HG02798 (cell line): Measurements from ENCODE around the gene KLF13.

ENCODE experiments used
- ATAC-seq: cut with Tn5 transposase; IDR thresholded peaks from one replicate; pipeline ENCODE4 v1.9.1; 2021; ENCODE audit warnings: mild to moderate bottlenecking; ENCODE audit not compliant: unreplicated experiment, poor library complexity

The KLF13 gene

DNA sequence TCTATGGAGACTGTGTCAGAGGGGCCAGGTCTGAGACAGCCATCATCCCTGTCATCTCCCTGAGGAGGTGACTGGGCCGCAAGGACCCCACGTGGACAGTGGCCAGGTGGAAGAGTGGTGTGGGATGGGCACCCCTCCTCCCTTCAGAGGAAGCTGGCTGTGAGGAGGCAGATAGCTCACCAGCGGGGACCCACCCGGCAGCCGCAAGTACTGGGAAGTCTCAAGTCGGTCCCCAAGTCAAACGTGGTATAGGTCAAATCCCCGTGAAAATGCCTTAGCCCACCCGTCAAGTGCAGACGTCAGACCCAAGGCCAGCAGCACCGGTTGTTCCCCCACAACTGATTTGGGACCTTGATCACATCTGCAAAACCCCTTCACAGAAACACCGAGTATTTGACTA lies 12.3 kb upstream of the KLF13 start:
- no peak for ATAC-seq

DNA sequence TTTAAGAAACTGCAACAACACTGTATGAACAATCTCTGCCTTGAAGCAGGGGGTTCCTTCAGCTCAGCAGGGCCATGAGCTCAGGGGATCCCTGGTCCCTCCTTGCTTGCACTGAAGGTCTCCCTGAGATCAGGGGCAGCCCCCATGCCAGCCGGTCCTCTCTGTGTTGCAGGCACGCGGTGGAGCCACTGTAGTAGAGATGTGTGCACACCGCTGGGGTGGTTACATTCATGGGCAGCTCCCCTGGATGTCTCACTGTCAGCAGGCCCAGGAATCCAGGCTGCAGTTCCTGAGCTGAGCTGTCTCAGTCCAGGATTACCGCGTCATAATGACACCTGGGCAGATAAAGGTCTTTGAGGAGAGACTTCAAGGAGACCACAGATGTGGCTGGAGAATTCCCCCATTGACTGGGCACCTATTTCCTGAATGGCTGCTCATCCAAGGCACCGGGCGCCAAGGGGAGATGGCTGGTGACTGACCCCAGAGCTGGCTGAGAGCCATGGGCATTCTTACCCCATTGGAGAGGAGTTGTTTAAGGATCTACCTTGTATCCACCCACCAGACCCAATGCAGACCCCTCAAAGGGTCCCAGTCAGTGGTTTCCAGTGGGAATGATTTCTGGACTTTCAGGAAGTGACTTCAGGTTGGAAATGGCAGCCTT lies 10.4 kb upstream of the KLF13 start:
- no peak for ATAC-seq

DNA sequence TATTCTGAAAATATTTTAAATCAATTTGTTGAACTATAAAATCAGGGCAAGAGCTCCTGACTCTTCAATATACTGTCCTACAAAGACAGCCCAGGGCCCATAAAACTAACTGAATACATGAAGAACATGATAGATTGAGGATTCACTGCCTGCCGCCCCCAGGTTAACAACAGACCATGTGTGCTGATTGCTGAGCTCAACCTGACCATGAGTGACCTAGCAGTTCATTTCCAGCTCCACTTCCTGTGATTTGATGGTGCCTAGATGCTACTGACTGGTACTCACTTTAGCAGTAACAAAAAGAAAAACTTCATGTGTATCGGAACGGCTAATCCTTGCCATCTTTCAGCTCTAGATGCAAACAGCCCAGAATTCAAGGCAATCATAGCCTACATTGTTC lies 9.6 kb upstream of the KLF13 start:
- ATAC-seq: no peak

DNA sequence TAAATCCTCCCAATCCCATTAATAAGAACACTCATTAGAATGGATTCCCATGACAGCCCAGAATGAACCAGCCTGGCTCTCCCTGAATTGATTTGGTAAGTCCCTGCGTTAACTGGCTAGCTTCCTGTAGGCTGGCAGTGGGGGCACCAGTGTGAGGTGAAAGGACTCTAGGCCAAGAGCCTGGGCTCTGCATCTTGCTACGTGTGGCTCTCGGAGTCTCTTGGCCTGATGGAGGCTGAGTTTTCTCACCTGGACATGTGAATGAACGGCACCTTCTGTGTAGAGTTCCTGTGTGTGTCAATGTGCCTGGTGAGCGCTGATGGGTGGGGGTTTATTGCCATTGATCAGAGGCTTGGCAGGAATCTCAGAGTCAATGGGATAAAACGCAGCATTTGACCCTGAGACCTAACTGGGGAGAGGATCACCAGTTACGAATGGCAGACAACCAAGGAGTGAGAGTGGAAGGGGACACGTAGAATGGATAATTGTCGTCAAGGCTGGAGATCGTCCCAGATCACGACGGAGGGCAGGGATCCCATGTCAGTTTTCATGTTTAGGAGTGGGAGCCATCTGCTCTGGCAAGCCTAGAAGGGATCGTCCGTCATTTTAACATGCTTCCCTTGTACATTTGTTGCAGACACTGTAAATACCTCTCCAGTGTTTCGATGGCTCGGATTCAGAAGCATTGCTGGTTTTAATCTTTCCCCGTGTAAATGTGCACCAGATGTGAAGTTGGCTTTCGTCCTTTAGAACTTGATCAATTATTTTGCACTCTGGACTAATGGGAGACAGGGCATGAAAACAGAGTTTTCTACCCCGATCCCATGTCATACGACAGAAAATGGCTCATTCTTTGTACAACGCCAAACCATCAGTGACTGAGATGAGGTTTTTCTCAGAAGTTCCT lies 9.0 kb upstream of the KLF13 start:
- ATAC-seq: no peak

DNA sequence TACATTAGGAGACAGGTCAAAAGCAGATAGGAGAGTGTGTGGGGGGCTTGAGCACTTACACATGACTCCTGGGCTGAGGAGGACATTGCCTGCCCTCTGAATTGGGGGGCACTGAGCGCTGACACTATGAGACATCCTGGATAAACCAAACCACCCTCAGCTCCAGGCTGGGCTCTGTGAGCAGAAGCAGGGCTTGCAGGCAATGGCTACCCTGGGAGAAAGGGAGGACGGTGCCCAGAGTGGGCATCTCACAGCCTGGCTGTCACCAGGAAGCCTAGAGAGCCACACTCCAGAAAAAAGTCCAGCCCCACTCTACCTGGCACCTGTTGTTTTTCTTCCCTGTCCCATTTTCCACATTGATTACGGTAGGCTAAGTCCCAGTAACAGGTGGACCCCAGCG lies 8.2 kb upstream of the KLF13 start:
- ATAC-seq: no peak

DNA sequence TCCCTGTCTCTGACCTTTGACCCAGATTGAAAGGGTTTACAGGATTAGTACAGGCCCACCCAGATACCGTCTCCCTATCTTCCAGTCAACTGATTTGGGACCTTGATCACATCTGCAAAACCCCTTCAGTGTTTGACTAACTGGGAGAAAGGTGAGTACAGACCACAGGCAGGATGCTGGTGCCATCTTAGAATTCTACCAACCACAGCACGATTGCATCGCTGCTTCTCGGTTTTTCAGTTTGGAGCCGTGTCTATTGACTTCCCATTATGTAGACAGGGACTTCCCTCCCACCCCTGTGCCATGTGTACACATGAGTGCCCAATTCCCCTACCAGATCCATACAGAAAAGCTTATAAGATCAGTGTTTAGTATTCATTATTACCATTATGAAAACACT lies 6.6 kb upstream of the KLF13 start:
- no peak for ATAC-seq

DNA sequence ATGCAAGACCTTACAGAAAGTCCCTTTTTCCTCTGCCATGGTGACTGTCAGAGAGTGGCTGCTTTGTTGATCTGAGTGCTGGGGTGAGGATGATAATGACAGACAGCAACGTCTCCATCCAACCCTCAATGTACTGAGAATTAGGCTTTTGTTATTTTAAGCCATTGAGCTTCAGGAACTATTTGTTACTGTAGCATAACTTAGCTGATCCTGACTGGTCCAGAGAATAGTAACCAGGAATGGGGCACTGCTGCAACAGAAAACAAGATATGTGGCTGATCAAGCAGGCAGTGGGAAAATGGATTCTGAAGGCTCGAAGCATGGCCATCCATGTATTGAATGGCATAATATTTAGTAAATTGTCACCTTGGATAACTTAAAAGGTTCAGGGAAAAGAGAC lies 5.2 kb upstream of the KLF13 start:
- ATAC-seq: no peak

DNA sequence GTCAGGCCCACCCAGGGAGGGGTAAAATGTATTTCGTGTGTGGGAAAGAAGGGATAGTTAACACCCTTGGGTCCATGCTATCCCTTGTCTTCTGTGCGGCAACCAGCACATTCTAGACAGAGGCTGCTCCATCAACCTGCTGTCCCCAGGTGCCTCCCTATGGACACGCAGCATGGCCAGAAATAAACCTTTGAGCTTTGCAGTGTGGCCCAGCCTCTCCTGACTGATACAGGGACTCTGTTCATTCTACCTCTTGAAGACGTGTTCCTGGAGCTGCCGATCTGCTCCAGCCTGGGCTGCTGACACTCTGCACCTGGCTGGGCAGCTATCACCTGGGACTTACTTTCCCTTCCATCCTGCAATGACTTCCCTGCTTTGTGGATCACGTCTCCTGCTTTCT lies 4.1 kb upstream of the KLF13 start:
- ATAC-seq: no peak

DNA sequence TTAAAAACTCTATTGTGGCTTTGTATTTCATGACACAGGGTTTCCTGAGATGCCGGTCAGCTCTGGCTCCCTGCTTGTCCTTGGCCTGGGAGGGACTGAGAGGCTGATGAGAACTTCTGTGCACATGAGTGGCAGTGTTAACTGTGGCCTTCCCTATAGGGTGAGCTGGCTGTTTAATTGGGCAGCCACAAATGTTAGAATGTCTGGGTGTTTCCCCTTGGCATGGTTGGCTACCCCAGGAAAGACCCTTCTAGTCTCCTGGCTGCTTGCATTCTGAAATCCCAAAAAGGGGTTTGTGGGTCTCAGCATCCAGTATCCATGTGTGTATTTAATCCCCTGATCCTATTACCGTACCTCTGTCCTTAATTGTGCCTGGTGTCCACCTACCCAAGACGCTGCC lies 3.0 kb upstream of the KLF13 start:
- ATAC-seq: no peak

DNA sequence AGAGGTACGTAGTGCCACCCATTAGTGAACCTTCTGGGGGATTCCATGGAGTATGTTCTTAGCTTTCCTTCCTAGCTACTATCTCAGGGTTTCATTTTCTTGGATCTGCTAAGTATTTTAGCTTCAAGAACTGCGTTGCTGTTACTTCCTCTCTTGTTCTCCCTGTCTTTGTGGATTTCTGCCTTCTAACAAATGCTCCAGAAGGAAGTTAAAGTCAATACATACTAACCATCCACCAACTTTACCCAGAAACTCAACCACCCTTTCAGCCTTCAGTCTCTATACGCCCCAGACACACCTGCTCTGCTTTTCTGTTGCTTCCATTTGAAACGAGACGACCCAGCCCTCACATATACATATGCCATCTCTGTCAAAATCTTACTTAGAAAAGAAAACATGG lies 2.4 kb upstream of the KLF13 start:
- ATAC-seq: no peak

DNA sequence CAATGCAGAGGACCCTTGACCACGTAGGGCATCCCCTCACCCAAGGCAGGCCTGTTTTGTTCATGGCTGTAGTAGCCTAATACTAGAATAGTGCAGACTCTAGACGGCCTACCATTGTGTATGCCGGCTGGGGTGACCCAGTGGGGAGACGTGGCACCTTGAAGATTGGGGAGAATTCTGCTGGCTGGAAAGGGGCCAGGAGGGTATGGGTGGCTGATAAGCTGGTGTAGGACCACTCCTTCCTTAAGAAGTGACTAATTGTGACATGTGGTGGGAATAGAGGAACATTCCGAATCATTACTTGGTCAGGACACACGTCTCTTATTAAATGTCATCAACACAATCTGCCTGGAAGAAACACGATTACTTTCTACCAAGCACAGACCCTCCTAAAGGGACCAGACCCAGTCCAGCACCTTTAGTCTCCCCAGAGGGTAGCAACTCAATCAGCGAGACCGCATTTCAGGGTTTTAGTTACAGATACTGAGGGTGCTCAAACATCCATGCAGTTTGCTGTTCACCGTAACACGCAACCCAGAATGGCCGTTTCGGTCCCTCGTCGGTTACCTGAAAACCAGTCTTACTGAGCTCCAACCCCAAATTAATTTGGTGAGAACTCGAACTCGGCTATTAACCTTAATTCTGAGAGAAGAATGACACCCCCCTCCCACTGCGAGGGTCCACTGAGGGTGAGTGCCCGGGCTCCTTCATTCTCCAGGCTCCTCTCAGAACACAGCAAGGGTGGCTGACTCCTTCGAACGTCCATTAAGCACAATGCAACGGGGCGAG lies 1.6 kb upstream of the KLF13 start:
- no peak for ATAC-seq

DNA sequence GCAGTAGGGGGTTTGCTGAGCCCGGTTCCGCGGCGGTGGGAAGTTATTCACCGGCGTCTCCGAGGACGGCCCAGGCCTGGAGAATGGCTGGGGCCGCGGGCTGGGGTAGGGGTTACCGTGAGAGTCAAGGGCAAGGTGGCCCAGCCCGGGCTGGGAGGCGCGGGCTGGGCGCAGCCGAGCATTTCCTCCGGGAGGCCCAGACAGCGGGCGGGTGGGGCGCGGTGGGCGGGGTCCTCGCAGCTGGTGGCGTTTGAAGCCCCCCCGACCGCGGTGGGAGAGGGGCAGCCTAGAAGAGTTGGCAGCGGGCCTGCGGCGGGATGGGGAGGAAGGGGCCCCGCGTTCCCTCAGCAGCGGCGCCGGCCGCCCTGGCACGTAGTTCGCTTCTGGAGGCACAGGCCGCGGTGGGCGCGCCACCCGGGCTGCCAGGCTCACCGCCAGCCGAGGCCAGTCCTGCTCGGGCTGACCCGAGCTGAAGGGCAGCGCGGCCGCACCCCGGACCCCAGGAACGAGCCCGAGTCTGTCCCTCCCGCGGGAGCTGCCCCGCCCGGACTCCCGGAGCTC lies 960 bp upstream of the KLF13 start:
- ATAC-seq: peak; percentile 1

DNA sequence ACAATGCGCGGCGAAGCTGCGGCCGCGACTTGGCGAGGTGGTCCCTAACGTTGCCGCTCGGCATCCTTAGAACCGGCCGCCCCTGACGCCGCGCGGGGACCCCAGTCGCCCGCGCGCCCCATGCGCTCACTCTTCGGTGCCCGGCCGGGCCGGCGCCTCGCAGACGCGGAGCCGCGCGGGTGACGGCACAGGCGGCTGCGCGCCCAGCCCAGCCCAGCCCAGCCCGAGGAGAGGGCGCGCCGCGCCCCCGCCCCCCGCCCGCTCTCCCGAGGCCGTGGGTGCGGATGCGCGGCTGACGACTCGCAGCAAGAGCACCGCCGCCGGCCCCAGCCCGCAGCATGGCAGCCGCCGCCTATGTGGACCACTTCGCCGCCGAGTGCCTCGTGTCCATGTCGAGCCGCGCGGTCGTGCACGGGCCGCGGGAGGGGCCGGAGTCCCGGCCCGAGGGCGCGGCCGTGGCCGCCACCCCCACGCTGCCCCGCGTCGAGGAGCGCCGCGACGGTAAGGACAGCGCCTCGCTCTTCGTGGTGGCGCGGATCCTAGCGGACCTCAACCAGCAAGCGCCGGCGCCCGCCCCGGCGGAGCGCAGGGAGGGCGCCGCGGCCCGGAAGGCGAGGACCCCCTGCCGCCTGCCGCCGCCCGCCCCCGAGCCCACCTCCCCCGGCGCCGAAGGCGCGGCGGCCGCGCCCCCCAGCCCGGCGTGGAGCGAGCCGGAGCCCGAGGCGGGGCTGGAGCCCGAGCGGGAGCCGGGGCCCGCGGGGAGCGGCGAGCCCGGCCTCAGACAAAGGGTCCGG lies 437 bp downstream of the KLF13 start:
- peak; percentile 17 for ATAC-seq

DNA sequence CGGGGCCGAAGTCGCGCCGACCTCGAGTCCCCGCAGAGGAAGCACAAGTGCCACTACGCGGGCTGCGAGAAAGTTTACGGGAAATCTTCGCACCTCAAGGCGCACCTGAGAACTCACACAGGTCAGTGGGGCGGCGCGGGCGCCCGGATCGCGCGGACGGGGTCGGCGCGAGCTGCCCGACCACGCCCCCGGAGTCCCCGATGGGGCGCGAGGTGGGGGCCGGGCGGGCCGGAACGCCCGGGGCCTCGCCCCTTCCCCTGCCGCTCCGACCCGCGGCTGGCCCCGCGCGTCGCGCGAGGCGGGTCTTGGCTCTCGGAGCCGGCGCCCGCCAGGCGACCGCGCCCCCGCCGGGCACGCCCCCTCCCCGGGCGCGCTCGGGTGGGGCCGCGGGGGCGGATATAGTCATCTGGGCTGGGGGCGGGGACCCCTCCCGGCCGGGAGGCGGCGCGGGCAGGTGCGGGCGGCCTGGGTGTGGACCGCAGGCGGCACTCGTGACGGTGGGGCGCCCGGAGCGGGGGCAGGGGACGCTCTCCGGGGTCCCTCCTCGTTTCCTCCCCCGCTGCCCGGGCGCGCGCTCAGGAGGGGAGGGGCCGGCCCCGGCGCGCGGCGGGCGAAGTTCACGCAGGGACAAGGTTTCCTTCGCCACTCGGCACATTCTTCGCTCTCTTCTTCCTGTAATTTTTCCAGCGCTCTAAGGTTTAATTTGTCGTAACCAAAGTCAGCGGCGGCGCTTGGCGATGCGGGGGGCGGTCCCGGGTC lies 1.2 kb downstream of the KLF13 start:
- peak; percentile 12 for ATAC-seq

DNA sequence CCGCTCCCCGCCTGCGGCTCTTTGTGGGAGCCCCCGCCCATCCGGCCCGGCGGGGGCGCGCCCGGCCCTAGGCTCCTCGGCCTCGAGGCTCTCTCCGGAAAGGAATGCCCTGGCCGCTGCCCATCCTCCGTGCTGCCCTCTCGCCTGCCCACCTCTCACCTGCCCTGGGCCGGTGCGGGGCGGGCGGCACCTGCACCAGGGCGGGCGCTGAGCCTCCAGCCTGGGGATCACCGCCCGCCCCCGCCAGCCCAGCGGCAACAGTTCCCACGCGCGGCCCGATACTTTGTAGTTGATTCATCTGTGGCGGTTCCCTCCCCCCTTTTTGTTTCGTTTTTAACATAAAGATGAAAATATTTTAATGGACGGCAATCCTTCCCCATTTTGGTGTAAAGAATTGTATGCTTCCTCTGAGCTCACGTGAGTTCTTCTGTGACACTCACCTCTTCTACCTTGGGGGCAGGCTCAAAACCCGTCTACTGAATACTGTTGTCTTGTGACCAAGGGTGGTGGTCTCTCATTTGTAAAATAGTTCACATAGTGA lies 1.9 kb downstream of the KLF13 start:
- no peak for ATAC-seq

DNA sequence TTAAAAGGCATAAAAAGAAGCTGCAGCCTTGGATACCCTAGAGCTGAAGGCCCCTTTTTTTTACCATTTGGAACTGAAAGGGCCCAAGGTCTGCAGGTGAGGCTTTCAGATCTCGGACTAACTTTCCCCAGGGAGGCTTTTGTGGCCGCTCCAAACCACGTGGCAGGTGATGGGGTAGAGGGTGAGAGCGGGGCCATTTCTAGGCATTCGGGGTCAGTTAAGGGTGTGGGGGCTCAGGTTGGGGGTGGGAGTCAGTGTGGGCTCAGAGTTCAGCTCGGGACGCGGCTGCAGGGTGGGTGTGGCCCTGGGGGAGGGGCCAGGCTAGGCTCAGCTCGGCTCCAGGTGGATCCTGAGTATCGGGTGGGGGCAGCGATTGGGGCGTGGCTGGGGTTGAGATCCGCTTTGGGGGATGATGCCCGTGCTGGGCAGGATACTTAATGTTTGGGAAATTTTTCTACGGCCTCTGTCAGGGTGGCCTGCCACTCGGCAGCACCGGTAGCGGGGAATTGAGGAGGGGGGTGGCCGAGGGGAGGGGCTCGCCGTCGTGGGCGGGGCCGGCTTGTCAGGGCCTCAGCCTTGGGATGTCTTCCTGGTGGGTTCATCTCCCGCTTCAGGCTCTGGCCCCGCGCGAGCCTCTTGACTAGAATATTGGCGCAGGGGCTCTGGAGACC lies 2.5 kb downstream of the KLF13 start:
- ATAC-seq: no peak

DNA sequence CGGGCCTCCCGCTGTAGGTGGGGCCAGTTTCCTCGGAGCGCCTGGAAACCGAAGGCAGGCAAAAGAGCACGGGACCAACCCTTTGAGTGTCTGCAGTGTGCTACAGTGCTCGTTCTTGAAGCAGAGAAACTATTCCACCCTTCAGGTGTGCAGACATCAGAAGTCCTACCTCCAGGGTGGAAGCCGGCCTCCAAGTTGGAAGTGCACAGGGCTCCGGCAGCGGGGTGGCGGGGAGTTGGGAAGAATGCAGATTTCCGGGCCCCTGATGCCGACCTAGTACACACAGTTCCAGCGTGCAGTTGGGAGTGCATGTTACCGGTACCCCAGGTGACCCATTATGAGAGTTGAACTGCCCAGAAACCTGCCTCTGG lies 3.0 kb downstream of the KLF13 start:
- no peak for ATAC-seq

DNA sequence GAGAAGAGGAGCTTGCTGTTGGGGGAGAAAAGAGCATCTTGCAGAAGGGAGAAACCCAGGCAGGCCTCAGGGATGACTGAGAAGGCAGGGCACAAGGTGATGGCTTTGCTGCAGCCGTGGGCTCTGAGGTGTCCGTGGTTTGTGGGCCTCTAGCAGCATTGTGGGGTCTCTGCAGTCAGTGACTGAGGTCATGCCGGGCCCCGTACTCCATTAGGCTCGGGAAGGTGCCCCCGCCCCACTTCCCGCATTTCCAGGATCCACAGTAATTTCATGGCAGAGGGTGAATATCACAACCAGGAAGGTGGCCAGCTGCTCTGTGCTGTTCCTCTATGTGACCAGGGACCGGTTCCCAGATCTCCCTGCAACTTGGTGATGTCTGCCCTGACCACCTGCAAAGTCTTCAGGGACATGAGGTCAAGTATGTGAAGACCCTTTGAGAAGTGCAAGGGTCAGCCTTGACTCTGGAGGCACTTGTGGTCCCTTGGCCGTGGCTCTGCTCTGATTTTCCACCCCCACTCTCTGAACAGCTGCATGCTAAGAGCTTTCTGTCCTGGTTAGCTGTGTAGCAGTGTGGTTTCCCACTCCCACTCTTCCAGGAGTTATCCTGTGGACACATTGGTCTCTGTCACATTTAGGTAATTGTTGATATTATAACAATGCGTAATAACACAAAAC lies 3.6 kb downstream of the KLF13 start:
- no peak for ATAC-seq
